A673 (cell line): Measurements from ENCODE around the gene CD40LG.

Source experiments
- EZH2 ChIP-seq: fragments of 200-600 bp; sonication (generic); IDR thresholded peaks from 2 replicates; pipeline ENCODE4 v1.6.1; 2017; ENCODE audit warnings: borderline replicate concordance, low read depth, mild to moderate bottlenecking, mixed read lengths, antibody characterized with exemption, low read length; ENCODE audit not compliant: poor library complexity, severe bottlenecking
- TF ChIP-seq, protein P1 (sequence below): fragments of 300-800, 200-600 bp; sonication (generic); conservative IDR thresholded peaks from 2 replicates; pipeline ENCODE4 v1.5.1; 2017; ENCODE audit warnings: low read depth, mild to moderate bottlenecking, antibody characterized with exemption, low read length, moderate library complexity, mixed read lengths

GRCh38 chrX:136660896-136661295, 12.9 kb downstream of the CD40LG start:
- TF ChIP-seq, protein P1, sequence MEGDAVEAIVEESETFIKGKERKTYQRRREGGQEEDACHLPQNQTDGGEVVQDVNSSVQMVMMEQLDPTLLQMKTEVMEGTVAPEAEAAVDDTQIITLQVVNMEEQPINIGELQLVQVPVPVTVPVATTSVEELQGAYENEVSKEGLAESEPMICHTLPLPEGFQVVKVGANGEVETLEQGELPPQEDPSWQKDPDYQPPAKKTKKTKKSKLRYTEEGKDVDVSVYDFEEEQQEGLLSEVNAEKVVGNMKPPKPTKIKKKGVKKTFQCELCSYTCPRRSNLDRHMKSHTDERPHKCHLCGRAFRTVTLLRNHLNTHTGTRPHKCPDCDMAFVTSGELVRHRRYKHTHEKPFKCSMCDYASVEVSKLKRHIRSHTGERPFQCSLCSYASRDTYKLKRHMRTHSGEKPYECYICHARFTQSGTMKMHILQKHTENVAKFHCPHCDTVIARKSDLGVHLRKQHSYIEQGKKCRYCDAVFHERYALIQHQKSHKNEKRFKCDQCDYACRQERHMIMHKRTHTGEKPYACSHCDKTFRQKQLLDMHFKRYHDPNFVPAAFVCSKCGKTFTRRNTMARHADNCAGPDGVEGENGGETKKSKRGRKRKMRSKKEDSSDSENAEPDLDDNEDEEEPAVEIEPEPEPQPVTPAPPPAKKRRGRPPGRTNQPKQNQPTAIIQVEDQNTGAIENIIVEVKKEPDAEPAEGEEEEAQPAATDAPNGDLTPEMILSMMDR = no peak
- no peak for TF ChIP-seq EZH2
